ENCODE results near the gene INPP4B.

The INPP4B gene

GRCh38 chr4:142435599-142436235, 410.4 kb downstream of the INPP4B start:
- H3K36me3 ChIP-seq (ENCODE audit: control insufficient read depth in 1 of 2, insufficient read depth in 2 of 2, low read depth in 1 of 2, low read length in 2 of 2) = no peaks in the 10 kb centered on the region
- peak overlapping the region; percentile 54 to 65 for H3K18ac ChIP-seq (ENCODE audit: low read depth in 1 of 2, low read length in 2 of 2)
- H3K9me3 ChIP-seq (ENCODE audit: control insufficient read depth, low read length) = peaks cover 2% of the 10 kb centered on the region
- H3K23ac ChIP-seq (ENCODE audit: low read length in 2 of 2) = no peak overlapping the region
- H2BK120ac ChIP-seq (ENCODE audit: low read depth, low read length) = no peak overlapping the region
- H3K27ac ChIP-seq (ENCODE audit: low read length, poor library complexity, severe bottlenecking) = no peak overlapping the region
- H3K9ac ChIP-seq (ENCODE audit: low read length) = no peak overlapping the region
- H3K4me1 ChIP-seq (ENCODE audit: control insufficient read depth, insufficient read depth, low read depth, low read length) = peaks cover 3% of the 10 kb centered on the region
- 69% methylated on average over 7 of the region's 8 CpGs for WGBS
- DNase-seq = peak; percentile 8
- H2BK5ac ChIP-seq (ENCODE audit: low read depth, low read length, poor library complexity, severe bottlenecking) = no peak overlapping the region
- H3K4me2 ChIP-seq (ENCODE audit: low read length, poor library complexity, severe bottlenecking) = no peak overlapping the region
- no peak overlapping the region for H3K4ac ChIP-seq (ENCODE audit: low read depth in 1 of 2, low read length in 2 of 2)
- no peak overlapping the region for H2AK5ac ChIP-seq (ENCODE audit: low read length, severe bottlenecking)
- peak overlapping the region; percentile 55 for H4K91ac ChIP-seq (ENCODE audit: low read length)
- H4K8ac ChIP-seq (ENCODE audit: low read length) = peak overlapping the region; percentile 67
- peak overlapping the region; percentile 88 for H2BK15ac ChIP-seq (ENCODE audit: low read depth, poor library complexity, severe bottlenecking)
- H3K4me3 ChIP-seq (ENCODE audit: insufficient read depth in 1 of 2, low read depth in 1 of 2, low read length in 2 of 2) = no peak overlapping the region
- peak overlapping the region; percentile 33 for H2AFZ ChIP-seq (ENCODE audit: low read depth, low read length)
- no peaks in the 10 kb centered on the region for H3K27me3 ChIP-seq (ENCODE audit: control insufficient read depth in 1 of 2, insufficient read depth in 1 of 2, low read length in 2 of 2)
- no peak overlapping the region for H3K14ac ChIP-seq (ENCODE audit: low read length in 2 of 2)
- no peak overlapping the region for H2BK12ac ChIP-seq (ENCODE audit: low read length in 2 of 2)
- no peaks in the 10 kb centered on the region for H3K79me1 ChIP-seq (replicated peaks; ENCODE audit: low read length, poor library complexity, severe bottlenecking)

- no peak overlapping the region for H3K4me3 ChIP-seq (ENCODE audit: insufficient read depth in 1 of 2, low read depth in 1 of 2, low read length in 2 of 2)
- peak overlapping the region in 1 of 2 experiments; percentile 36 for H3K14ac ChIP-seq (ENCODE audit: low read length in 2 of 2)
- no peak overlapping the region for H2BK12ac ChIP-seq (ENCODE audit: low read length in 2 of 2)
- H2BK15ac ChIP-seq (ENCODE audit: low read depth, poor library complexity, severe bottlenecking) = no peak overlapping the region
- peaks cover 3% of the 10 kb centered on the region for H3K4me1 ChIP-seq (ENCODE audit: control insufficient read depth, insufficient read depth, low read depth, low read length)
- no peak overlapping the region for H2AFZ ChIP-seq (ENCODE audit: low read depth, low read length)
- H3K9me3 ChIP-seq (ENCODE audit: control insufficient read depth, low read length) = peaks cover 2% of the 10 kb centered on the region
- no peaks in the 10 kb centered on the region for H3K36me3 ChIP-seq (ENCODE audit: control insufficient read depth in 1 of 2, insufficient read depth in 2 of 2, low read depth in 1 of 2, low read length in 2 of 2)
- H3K23ac ChIP-seq (ENCODE audit: low read length in 2 of 2) = no peak overlapping the region
- WGBS = 97% methylated on average over 2 of the region's 2 CpGs
- H2AK5ac ChIP-seq (ENCODE audit: low read length, severe bottlenecking) = no peak overlapping the region
- H3K27me3 ChIP-seq (ENCODE audit: control insufficient read depth in 1 of 2, insufficient read depth in 1 of 2, low read length in 2 of 2) = no peaks in the 10 kb centered on the region
- no peak for DNase-seq
- H3K4me2 ChIP-seq (ENCODE audit: low read length, poor library complexity, severe bottlenecking) = no peak overlapping the region
- no peaks in the 10 kb centered on the region for H3K79me1 ChIP-seq (replicated peaks; ENCODE audit: low read length, poor library complexity, severe bottlenecking)
- no peak overlapping the region for H3K9ac ChIP-seq (ENCODE audit: low read length)
- no peak overlapping the region for H2BK5ac ChIP-seq (ENCODE audit: low read depth, low read length, poor library complexity, severe bottlenecking)
- H3K27ac ChIP-seq (ENCODE audit: low read length, poor library complexity, severe bottlenecking) = no peak overlapping the region
- no peak overlapping the region for H4K91ac ChIP-seq (ENCODE audit: low read length)
- no peak overlapping the region for H3K18ac ChIP-seq (ENCODE audit: low read depth in 1 of 2, low read length in 2 of 2)
- peak overlapping the region; percentile 55 for H4K8ac ChIP-seq (ENCODE audit: low read length)
- H2BK120ac ChIP-seq (ENCODE audit: low read depth, low read length) = no peak overlapping the region
- H3K4ac ChIP-seq (ENCODE audit: low read depth in 1 of 2, low read length in 2 of 2) = no peak overlapping the region
Measured at GRCh38 chr4:142434519-142435224, 411.4 kb downstream of the INPP4B start.

- H3K9ac ChIP-seq (ENCODE audit: low read length) = no peak overlapping the region
- no peak overlapping the region for H2BK15ac ChIP-seq (ENCODE audit: low read depth, poor library complexity, severe bottlenecking)
- no peak overlapping the region for H3K4me2 ChIP-seq (ENCODE audit: low read length, poor library complexity, severe bottlenecking)
- no peaks in the 10 kb centered on the region for H3K27me3 ChIP-seq (ENCODE audit: control insufficient read depth in 1 of 2, insufficient read depth in 1 of 2, low read length in 2 of 2)
- H3K9me3 ChIP-seq (ENCODE audit: control insufficient read depth, low read length) = no peaks in the 10 kb centered on the region
- WGBS = 75% methylated on average over 2 of the region's 2 CpGs
- H3K27ac ChIP-seq (ENCODE audit: low read length, poor library complexity, severe bottlenecking) = no peak overlapping the region
- H2BK12ac ChIP-seq (ENCODE audit: low read length in 2 of 2) = no peak overlapping the region
- H3K23ac ChIP-seq (ENCODE audit: low read length in 2 of 2) = no peak overlapping the region
- H3K18ac ChIP-seq (ENCODE audit: low read depth in 1 of 2, low read length in 2 of 2) = no peak overlapping the region
- no peak overlapping the region for H2BK120ac ChIP-seq (ENCODE audit: low read depth, low read length)
- DNase-seq = no peak
- no peak overlapping the region for H3K4me3 ChIP-seq (ENCODE audit: insufficient read depth in 1 of 2, low read depth in 1 of 2, low read length in 2 of 2)
- no peak overlapping the region for H2AFZ ChIP-seq (ENCODE audit: low read depth, low read length)
- no peak overlapping the region for H3K4ac ChIP-seq (ENCODE audit: low read depth in 1 of 2, low read length in 2 of 2)
- H2BK5ac ChIP-seq (ENCODE audit: low read depth, low read length, poor library complexity, severe bottlenecking) = no peak overlapping the region
- no peaks in the 10 kb centered on the region for H3K79me1 ChIP-seq (replicated peaks; ENCODE audit: low read length, poor library complexity, severe bottlenecking)
- no peak overlapping the region for H4K91ac ChIP-seq (ENCODE audit: low read length)
- no peak overlapping the region for H2AK5ac ChIP-seq (ENCODE audit: low read length, severe bottlenecking)
- no peaks in the 10 kb centered on the region for H3K36me3 ChIP-seq (ENCODE audit: control insufficient read depth in 1 of 2, insufficient read depth in 2 of 2, low read depth in 1 of 2, low read length in 2 of 2)
- H3K14ac ChIP-seq (ENCODE audit: low read length in 2 of 2) = no peak overlapping the region
- H4K8ac ChIP-seq (ENCODE audit: low read length) = no peak overlapping the region
- H3K4me1 ChIP-seq (ENCODE audit: control insufficient read depth, insufficient read depth, low read depth, low read length) = no peaks in the 10 kb centered on the region
Measured at GRCh38 chr4:142428715-142429114, 417.4 kb downstream of the INPP4B start.

- no peak overlapping the region for H2BK15ac ChIP-seq (ENCODE audit: low read depth, poor library complexity, severe bottlenecking)
- H3K14ac ChIP-seq (ENCODE audit: low read length in 2 of 2) = no peak overlapping the region
- no peak overlapping the region for H3K18ac ChIP-seq (ENCODE audit: low read depth in 1 of 2, low read length in 2 of 2)
- WGBS = no CpG with 5 or more reads among the region's 1 CpG
- H2AK5ac ChIP-seq (ENCODE audit: low read length, severe bottlenecking) = no peak overlapping the region
- no peak overlapping the region for H3K4me3 ChIP-seq (ENCODE audit: insufficient read depth in 1 of 2, low read depth in 1 of 2, low read length in 2 of 2)
- no peak overlapping the region for H2BK120ac ChIP-seq (ENCODE audit: low read depth, low read length)
- no peak overlapping the region for H3K27ac ChIP-seq (ENCODE audit: low read length, poor library complexity, severe bottlenecking)
- no peak overlapping the region for H3K4ac ChIP-seq (ENCODE audit: low read depth in 1 of 2, low read length in 2 of 2)
- H3K4me1 ChIP-seq (ENCODE audit: control insufficient read depth, insufficient read depth, low read depth, low read length) = no peaks in the 10 kb centered on the region
- H2BK12ac ChIP-seq (ENCODE audit: low read length in 2 of 2) = no peak overlapping the region
- H2AFZ ChIP-seq (ENCODE audit: low read depth, low read length) = no peak overlapping the region
- no peak for DNase-seq
- H3K23ac ChIP-seq (ENCODE audit: low read length in 2 of 2) = no peak overlapping the region
- H3K27me3 ChIP-seq (ENCODE audit: control insufficient read depth in 1 of 2, insufficient read depth in 1 of 2, low read length in 2 of 2) = no peaks in the 10 kb centered on the region
- no peak overlapping the region for H3K9ac ChIP-seq (ENCODE audit: low read length)
- H4K91ac ChIP-seq (ENCODE audit: low read length) = no peak overlapping the region
- no peak overlapping the region for H2BK5ac ChIP-seq (ENCODE audit: low read depth, low read length, poor library complexity, severe bottlenecking)
- H4K8ac ChIP-seq (ENCODE audit: low read length) = no peak overlapping the region
- no peaks in the 10 kb centered on the region for H3K36me3 ChIP-seq (ENCODE audit: control insufficient read depth in 1 of 2, insufficient read depth in 2 of 2, low read depth in 1 of 2, low read length in 2 of 2)
- no peaks in the 10 kb centered on the region for H3K79me1 ChIP-seq (replicated peaks; ENCODE audit: low read length, poor library complexity, severe bottlenecking)
- no peak overlapping the region for H3K4me2 ChIP-seq (ENCODE audit: low read length, poor library complexity, severe bottlenecking)
- H3K9me3 ChIP-seq (ENCODE audit: control insufficient read depth, low read length) = no peaks in the 10 kb centered on the region
Measured at GRCh38 chr4:142427456-142427855, 418.6 kb downstream of the INPP4B start.

Data from mesenchymal stem cell (in vitro differentiated cells and primary cell).